ENCODE measurements around the gene KLF4.

Gene KLF4

DNA sequence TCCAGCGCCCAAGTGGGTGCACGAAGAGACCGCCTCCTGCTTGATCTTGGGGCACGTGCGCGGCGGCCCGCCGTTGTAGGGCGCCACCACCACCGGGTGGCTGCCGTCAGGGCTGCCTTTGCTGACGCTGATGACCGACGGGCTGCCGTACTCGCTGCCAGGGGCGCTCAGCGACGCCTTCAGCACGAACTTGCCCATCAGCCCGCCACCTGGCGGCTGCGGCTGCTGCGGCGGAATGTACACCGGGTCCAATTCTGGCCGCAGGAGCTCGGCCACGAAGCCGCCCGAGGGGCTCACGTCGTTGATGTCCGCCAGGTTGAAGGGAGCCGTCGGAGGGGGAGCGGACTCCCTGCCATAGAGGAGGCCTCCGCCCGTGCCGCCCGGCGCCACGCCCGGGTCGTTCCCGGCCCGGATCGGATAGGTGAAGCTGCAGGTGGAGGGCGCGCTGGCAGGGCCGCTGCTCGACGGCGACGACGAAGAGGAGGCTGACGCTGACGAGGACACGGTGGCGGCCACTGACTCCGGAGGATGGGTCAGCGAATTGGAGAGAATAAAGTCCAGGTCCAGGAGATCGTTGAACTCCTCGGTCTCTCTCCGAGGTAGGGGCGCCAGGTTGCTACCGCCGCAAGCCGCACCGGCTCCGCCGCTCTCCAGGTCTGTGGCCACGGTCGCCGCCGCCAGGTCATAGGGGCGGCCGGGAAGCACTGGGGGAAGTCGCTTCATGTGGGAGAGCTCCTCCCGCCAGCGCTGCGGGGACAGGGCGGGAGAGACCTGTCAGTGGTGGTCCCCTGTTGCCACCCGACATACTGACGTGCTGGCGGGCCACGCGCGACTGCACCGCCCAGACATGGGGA, 1.8 kb downstream of the KLF4 start:
- peak in 2 of 5 experiments; percentile 8 to 56 for DNase-seq

GRCh38 chr9:107486674-107487520, 2.7 kb downstream of the KLF4 start:
- DNase-seq: peak in 1 of 5 experiments; percentile 3

DNA sequence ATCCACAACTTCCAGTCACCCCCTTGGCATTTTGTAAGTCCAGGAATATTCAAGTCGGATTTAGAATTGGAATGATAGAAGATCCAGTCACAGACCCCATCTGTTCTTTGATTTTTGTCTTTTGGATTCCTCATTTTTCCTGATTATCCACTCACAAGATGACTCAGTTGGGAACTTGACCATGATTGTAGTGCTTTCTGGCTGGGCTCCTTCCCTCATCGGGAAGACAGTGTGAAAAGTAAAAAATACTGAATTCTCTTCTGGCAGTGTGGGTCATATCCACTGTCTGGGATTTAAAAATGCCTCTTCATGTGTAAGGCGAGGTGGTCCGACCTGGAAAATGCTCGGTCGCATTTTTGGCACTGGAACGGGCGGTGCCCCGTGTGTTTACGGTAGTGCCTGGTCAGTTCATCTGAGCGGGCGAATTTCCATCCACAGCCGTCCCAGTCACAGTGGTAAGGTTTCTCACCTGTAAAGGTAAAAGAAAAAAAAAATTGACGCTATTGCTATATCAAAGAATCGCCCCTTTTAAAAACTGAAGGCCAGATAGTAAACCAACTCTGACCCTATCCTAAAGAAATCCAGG, 4.0 kb downstream of the KLF4 start:
- DNase-seq: no peak

- peak in 1 of 5 experiments; percentile 39 for DNase-seq
These were observed 5.3 kb downstream of the KLF4 start for GRCh38 chr9:107484117-107484723.

DNA sequence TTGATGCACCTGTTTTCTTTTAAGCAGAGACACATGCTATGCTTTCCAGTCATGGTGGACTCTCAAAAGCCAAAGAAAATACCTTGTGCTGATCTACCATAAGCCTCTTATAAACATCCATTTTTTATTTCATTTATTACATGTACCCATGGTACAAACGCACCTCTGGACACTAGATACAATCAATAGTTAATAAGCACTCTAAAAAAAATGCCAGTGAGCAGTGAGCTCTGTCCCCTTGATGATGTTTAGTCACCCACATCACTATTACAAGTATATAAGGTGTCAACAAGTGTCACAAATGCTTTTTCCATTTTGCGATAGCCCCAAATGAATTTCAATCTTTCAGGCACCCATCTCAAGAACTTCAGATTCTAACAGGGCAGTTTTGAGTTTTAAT, 5.9 kb downstream of the KLF4 start:
- DNase-seq: no peak

DNA sequence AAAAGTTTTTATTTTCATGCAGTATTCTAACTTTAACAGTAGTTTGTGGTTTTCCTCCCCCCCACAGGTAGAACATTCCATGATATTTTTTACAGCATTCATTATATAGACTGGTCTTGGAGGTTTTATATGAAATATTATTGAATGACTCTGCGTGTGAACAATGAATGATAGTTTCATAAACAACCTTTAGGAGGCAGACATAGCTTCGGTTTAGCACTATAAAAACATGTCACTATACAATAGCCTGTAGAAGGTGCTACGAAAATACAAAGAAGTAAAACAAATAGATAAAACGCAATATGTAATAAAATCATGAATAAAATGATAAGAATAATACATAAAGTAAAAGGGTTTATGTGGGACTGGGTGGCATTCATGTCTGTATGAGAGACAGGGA, 8.5 kb downstream of the KLF4 start:
- DNase-seq: no peak

- DNase-seq: no peak
These were observed 9.2 kb downstream of the KLF4 start for GRCh38 chr9:107480386-107480789.

GRCh38 chr9:107478805-107479204, 10.8 kb downstream of the KLF4 start:
- DNase-seq: no peak

GRCh38 chr9:107474124-107474523, 15.4 kb downstream of the KLF4 start:
- no peak for DNase-seq

GRCh38 chr9:107472581-107473340, 16.8 kb downstream of the KLF4 start:
- no peak for DNase-seq

GRCh38 chr9:107471552-107471951, 18.0 kb downstream of the KLF4 start:
- no peak for DNase-seq

- DNase-seq: no peak
These were observed 22.2 kb downstream of the KLF4 start for GRCh38 chr9:107467416-107467815.

DNA sequence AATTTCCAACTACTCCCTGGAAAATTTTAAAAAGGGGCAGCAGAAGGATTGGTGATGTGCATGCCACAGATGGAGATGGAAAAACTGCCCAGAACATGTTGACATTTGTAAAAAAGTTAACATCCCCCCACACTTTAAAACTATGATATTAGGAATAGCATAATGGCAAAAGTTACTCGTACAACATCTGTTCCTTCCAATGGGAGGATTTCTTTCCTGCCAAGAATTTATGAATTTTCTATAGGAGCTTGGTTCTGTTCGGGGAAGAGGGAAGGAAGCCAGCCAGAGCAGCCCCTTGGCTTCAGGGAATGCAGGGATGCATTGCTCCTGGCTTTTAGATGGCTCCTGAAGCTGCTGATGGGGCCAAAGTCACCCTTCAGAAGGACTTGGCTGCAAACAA, 22.7 kb downstream of the KLF4 start:
- no peak for DNase-seq

GRCh38 chr9:107465467-107466451, 23.8 kb downstream of the KLF4 start:
- peak in 1 of 5 experiments; percentile 47 for DNase-seq

GRCh38 chr9:107464516-107464915, 25.1 kb downstream of the KLF4 start:
- no peak for DNase-seq

GRCh38 chr9:107462691-107463090, 26.9 kb downstream of the KLF4 start:
- peak in 1 of 5 experiments; percentile 46 for DNase-seq

GRCh38 chr9:107460153-107461023, 29.2 kb downstream of the KLF4 start:
- no peak for DNase-seq

GRCh38 chr9:107455425-107456135, 34.0 kb downstream of the KLF4 start:
- DNase-seq: no peak

DNA sequence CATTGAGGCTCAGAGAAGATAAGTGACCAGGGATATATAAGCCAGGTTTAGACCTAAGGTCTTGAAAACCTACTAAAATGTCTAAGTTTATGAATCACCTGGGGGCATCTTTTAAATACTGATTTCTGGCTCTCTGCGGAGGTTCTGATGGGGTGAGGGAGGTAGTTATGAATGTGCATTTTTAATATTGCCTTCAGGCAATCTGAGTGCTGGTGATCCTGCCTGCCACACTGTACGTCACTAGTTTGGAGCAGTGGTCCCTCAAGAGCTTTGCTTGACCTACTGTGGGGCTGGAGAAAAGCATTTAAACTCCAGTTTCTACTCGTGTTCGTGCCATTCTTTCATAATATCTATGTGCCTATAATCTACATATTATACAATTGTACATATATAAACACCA, 36.1 kb downstream of the KLF4 start:
- no peak for DNase-seq

Measured in T-helper 2 cell (primary cell).